ENCODE data around the gene FHOD3. TPM values are rescaled to one million over a fixed set of nuclear protein-coding genes. Genes with fewer than 3 reads are reported as not detected.

Gene FHOD3
- total and polyA plus RNA-seq, 9 of the 15 experiments (the other 6 are each of a cell fraction or from before 2014, with no cell fraction given) = 0.11 TPM; not detected in 8

DNA sequence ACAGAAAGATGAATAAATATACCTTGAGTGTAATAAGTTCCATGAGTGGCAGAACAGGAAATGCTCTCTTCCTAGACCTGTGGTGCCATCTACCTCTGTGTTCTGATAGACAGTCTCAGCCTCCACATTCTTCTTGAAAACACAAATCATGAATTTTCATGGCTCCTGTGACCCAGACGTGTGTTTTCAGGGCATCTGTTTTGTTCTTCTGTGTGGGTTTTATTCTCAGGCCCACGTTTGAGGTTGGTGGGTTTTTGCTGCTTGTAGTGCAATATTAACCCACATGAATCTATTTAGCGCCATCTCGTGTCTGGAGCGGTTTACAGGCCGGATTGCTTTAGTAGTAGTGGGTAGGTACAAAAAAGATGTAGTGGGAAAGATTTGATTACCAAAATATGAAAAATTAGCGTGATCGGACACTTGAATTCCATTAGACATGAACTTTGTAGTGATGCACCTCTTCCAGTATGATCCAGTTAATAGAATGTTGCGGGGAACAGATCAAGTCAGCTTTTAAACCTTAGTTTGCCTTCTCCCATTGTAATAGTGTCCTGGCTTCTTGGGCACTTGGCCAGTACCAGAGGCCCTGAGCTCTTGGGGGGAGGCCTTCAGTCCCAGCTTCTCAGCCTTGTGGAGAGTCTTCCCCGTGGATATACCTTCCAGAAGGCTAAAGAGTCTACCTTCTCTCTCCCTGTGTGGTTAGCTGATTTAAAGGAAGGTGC lies 274.8 kb downstream of the FHOD3 start:
- Histone ChIP-seq H3K9ac (ENCODE audit: insufficient read depth in 1 of 2, low read depth in 2 of 2, low read length in 2 of 2) (no peak overlapping the region), H3K4me2 (ENCODE audit: insufficient read depth, low read length) (no peak overlapping the region), H3K9me1 (ENCODE audit: control insufficient read depth, insufficient read depth, low read length) (no peaks in the 10 kb centered on the region), H3K9me3 (replicated peaks; ENCODE audit: control insufficient read depth, insufficient read depth, low read depth, low read length) (no peaks in the 10 kb centered on the region), H2AFZ (ENCODE audit: low read depth, low read length) (no peak overlapping the region), H3K4me3 (no peak overlapping the region), H3K27me3 (ENCODE audit: control insufficient read depth in 2 of 2, insufficient read depth in 2 of 2, low read length in 2 of 2) (no peaks in the 10 kb centered on the region), H3K27ac (ENCODE audit: extremely low read depth, low read depth, low read length) (no peak overlapping the region), H3K36me3 (ENCODE audit: control insufficient read depth, insufficient read depth, low read length) (no peaks in the 10 kb centered on the region), H4K20me1 (replicated peaks; ENCODE audit: control insufficient read depth, insufficient read depth, low read length) (0 out of 2 replicates have a peak, but pooled peaks cover 4% of the 10 kb centered on the region), H3K4me1 (replicated peaks in 1 of 2; ENCODE audit: control insufficient read depth in 2 of 2, insufficient read depth in 2 of 2, low read length in 2 of 2) (no peaks in the 10 kb centered on the region), H3K79me2 (ENCODE audit: control insufficient read depth, insufficient read depth, low read length) (no peaks in the 10 kb centered on the region)
- FAIRE-seq (peak; percentile 69), DNase-seq (ENCODE audit: extremely low read depth in 1 of 4, low spot score in 3 of 4) (peak in 3 of 4 experiments; percentile 22 to 57 (median 49)), ATAC-seq (peak; percentile 92)
- WGBS (ENCODE audit: insufficient coverage, low coverage, missing lambda C conversion rate) = under 1% methylated on average over 10 of the region's 10 CpGs
- no TSS peak for BruUV-seq (replicated peaks)
- in situ Hi-C loops (cut with MboI) = loop anchor here (10.0 kb wide), 1 partner anchor 487 kb away; no protein-coding TSS in a partner anchor
- intact Hi-C loops (cut with micrococcal nuclease) = loop anchor here (1.0 to 10.0 kb wide), 4 partner anchors 275 to 817 kb away; partner anchors contain the start of gene FHOD3
- POLR2A ChIA-PET = interaction anchor here (0.7 to 1.2 kb wide), 5 partner anchors 11 to 51 kb away, joined by 3 read pairs; no protein-coding TSS in a partner anchor
- CTCF ChIA-PET (ENCODE audit: low intra/inter-chr PET ratio) = interaction anchor here (1.2 to 2.0 kb wide), 2 partner anchors 476 to 553 kb away, joined by 3 to 9 read pairs; no protein-coding TSS in a partner anchor
- TF ChIP-seq, protein P1, sequence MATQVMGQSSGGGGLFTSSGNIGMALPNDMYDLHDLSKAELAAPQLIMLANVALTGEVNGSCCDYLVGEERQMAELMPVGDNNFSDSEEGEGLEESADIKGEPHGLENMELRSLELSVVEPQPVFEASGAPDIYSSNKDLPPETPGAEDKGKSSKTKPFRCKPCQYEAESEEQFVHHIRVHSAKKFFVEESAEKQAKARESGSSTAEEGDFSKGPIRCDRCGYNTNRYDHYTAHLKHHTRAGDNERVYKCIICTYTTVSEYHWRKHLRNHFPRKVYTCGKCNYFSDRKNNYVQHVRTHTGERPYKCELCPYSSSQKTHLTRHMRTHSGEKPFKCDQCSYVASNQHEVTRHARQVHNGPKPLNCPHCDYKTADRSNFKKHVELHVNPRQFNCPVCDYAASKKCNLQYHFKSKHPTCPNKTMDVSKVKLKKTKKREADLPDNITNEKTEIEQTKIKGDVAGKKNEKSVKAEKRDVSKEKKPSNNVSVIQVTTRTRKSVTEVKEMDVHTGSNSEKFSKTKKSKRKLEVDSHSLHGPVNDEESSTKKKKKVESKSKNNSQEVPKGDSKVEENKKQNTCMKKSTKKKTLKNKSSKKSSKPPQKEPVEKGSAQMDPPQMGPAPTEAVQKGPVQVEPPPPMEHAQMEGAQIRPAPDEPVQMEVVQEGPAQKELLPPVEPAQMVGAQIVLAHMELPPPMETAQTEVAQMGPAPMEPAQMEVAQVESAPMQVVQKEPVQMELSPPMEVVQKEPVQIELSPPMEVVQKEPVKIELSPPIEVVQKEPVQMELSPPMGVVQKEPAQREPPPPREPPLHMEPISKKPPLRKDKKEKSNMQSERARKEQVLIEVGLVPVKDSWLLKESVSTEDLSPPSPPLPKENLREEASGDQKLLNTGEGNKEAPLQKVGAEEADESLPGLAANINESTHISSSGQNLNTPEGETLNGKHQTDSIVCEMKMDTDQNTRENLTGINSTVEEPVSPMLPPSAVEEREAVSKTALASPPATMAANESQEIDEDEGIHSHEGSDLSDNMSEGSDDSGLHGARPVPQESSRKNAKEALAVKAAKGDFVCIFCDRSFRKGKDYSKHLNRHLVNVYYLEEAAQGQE (IDR thresholded peaks at IDR 0.05; ENCODE audit: borderline replicate concordance) = peak; percentile 30; the same call in 1 of the 2 replicates
- TF ChIP-seq, protein P1 (CRISPR knock-in tag; IDR thresholded peaks at IDR 0.05; ENCODE audit: low read depth) = no peak
- TF ChIP-seq ILK (tag; IDR thresholded peaks at IDR 0.05; ENCODE audit: borderline replicate concordance, low read depth) (no peak), SMC3 (conservative IDR thresholded peaks at IDR 0.05; ENCODE audit: insufficient read depth, low read depth, low read length) (peak; percentile 51), ZNF217 (CRISPR knock-in tag; IDR thresholded peaks at IDR 0.05) (no peak), ESRRA (IDR thresholded peaks at IDR 0.05; ENCODE audit: borderline replicate concordance, low read depth) (no peak), ZNF311 (CRISPR knock-in tag; IDR thresholded peaks at IDR 0.05) (no peak), KLF16 (IDR thresholded peaks at IDR 0.05) (0 out of 2 replicates have a peak, but pooled peaks have one; percentile 21), HDAC3 (IDR thresholded peaks at IDR 0.05; ENCODE audit: borderline replicate concordance, partially characterized antibody) (no peak)
- TF ChIP-seq, protein P2, sequence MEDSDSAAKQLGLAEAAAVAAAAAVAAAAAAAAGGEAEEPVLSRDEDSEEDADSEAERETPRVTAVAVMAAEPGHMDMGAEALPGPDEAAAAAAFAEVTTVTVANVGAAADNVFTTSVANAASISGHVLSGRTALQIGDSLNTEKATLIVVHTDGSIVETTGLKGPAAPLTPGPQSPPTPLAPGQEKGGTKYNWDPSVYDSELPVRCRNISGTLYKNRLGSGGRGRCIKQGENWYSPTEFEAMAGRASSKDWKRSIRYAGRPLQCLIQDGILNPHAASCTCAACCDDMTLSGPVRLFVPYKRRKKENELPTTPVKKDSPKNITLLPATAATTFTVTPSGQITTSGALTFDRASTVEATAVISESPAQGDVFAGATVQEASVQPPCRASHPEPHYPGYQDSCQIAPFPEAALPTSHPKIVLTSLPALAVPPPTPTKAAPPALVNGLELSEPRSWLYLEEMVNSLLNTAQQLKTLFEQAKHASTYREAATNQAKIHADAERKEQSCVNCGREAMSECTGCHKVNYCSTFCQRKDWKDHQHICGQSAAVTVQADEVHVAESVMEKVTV (CRISPR knock-in tag; IDR thresholded peaks at IDR 0.05) = peak; percentile 35

All from K562 (cell line).